ENCODE data around the gene PRDM15. TPM values are rescaled to one million over a fixed set of nuclear protein-coding genes. Genes with fewer than 3 reads are reported as not detected.

PRDM15 gene
- total RNA-seq, 6 experiments from 2014 or later = 3.4 to 4.9 (median 4.0) TPM

DNA sequence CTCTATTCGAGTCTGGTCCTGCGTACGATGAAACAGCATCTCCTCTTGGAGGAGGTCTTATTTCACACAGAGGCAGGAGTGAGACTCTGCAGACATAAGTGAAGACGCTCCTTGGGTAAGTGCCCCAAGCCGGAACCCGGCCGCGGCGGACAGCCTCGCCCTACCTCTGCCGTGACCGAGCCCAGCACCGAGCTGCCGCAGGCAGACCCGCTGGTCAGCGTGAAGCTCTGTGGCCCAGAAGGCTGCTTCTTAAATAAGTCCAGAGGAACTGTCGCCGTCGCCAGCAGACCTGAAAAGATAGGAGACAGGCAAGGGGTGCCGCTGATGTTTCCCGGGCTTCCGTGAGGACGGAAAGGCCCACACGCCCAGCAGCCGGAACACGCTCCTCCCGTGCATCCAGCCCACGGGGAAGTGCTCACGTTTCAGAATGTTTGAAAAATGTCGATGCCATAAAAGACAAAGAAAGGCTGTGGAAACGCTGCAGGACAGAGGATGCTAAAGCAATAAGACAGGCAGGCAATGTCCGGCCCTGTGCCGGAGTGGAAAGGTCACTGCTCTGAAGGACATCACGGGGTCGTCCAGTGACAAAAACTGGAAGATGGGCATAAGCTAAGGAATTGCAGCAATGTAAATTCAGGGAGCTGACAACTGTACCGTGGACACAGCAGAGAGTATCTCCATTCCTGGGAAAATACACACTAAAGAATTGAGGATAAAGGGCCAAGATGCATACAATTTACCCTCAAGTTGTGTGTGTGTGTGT is 28.5 kb upstream of the PRDM15 start:
- peaks cover 19% of the 10 kb centered on the region for H3K36me3 Mint-ChIP-seq (ENCODE audit: low read depth)
- no peak overlapping the region for H3K4me3 Mint-ChIP-seq
- DNase-seq = no peak
- no peak overlapping the region for H3K27ac Mint-ChIP-seq
- H3K27me3 Mint-ChIP-seq (ENCODE audit: insufficient read depth) = no peaks in the 10 kb centered on the region; the same call in 1 of the 2 replicates
- no peaks in the 10 kb centered on the region for H3K9me3 Mint-ChIP-seq
- H3K4me1 Mint-ChIP-seq (ENCODE audit: low read depth) = no peaks in the 10 kb centered on the region
- TF ChIP-seq, protein P1, sequence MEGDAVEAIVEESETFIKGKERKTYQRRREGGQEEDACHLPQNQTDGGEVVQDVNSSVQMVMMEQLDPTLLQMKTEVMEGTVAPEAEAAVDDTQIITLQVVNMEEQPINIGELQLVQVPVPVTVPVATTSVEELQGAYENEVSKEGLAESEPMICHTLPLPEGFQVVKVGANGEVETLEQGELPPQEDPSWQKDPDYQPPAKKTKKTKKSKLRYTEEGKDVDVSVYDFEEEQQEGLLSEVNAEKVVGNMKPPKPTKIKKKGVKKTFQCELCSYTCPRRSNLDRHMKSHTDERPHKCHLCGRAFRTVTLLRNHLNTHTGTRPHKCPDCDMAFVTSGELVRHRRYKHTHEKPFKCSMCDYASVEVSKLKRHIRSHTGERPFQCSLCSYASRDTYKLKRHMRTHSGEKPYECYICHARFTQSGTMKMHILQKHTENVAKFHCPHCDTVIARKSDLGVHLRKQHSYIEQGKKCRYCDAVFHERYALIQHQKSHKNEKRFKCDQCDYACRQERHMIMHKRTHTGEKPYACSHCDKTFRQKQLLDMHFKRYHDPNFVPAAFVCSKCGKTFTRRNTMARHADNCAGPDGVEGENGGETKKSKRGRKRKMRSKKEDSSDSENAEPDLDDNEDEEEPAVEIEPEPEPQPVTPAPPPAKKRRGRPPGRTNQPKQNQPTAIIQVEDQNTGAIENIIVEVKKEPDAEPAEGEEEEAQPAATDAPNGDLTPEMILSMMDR (IDR thresholded peaks at IDR 0.05) = no peak

DNA sequence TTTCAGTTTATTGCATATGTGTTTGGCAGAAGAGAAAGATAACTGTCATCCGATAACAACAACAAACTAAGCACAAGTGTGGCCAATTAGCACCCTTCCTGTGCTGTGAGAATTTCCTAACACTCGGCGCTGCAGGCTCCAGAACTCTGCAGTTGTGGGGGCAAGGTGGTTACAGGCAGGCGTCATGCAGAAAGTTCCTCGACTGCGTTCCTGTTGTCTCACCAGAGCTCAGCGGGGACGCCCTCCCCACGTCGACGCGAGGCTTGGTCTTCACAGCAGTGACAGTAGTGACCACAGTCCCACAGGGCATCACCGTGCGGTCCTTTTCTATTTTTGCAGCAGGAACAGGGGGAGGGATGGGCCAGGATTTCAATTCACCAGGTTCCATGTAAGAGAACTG is 27.6 kb upstream of the PRDM15 start:
- Mint-ChIP-seq H3K36me3 (ENCODE audit: low read depth) (peaks cover 25% of the 10 kb centered on the region), H3K9me3 (no peaks in the 10 kb centered on the region), H3K4me3 (no peak overlapping the region), H3K4me1 (ENCODE audit: low read depth) (no peaks in the 10 kb centered on the region), H3K27ac (no peak overlapping the region), H3K27me3 (ENCODE audit: insufficient read depth) (no peaks in the 10 kb centered on the region; the same call in 1 of the 2 replicates)
- DNase-seq = no peak
- TF ChIP-seq, protein P1 (IDR thresholded peaks at IDR 0.05) = no peak

DNA sequence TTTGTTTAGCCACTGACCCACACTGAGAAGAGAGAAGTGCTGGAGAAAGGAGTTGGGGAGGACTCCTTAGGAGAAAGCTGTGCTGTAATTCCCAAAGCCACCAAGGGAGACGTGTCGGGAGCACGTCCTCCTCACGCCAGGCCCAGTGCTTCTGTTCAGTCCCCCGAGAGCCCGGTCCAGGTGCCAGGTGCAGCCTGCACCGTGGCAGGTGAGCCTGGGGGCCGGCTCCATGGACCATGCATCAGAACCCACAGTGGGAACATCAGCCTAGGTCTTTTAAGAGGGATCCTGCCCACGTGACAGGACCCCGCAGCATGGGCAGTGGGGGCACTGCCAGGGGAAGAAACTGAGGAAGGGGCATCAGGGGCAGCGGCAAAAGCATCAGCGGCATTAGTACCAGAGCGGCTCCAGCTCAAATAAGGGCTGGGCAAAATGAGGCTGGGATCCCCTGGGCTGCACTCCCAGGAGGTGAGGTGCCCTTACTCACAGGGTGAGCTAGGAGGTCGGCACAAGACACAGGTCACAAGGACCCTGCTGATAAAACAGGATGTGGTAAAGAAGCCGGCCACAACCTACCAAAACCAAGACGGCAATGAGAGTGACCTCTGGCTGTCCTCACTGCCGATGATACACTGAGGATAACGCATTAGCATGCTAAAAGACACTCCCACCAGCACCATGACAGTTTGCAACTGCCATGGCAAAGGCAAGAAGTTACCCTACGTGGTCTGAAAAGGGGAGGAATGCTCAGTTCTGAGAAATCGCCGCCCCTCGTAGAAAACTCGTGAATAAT is 24.6 kb upstream of the PRDM15 start:
- Mint-ChIP-seq H3K9me3 (no peaks in the 10 kb centered on the region), H3K4me3 (no peak overlapping the region), H3K36me3 (ENCODE audit: low read depth) (peaks cover 33% of the 10 kb centered on the region), H3K27me3 (ENCODE audit: insufficient read depth) (peaks cover under 1% of the 10 kb centered on the region), H3K27ac (no peak overlapping the region), H3K4me1 (ENCODE audit: low read depth) (no peaks in the 10 kb centered on the region)
- no peak for DNase-seq
- TF ChIP-seq, protein P1 (IDR thresholded peaks at IDR 0.05) = no peak

DNA sequence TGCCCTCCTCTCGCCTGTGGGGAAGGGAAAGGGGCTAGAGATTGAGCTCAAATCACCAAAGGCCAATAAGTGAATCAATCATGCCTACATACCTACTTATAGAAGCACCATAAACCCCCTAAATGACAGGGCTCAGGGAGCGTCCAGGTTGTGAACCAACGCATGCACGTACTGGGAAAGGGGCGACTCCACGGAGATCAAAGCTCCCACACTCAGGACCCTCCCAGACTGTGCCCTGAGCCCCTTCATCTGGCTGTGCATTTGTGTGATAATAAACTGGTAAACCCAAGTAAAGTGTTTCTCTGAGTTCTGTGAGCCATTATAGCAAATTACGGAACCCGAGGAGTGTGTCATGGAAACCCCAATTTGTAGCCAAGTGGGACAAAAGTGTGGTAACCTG is 23.8 kb upstream of the PRDM15 start:
- Mint-ChIP-seq H3K4me1 (ENCODE audit: low read depth) (no peaks in the 10 kb centered on the region), H3K4me3 (no peak overlapping the region), H3K36me3 (ENCODE audit: low read depth) (peaks cover 36% of the 10 kb centered on the region), H3K27me3 (ENCODE audit: insufficient read depth) (peaks cover 2% of the 10 kb centered on the region), H3K27ac (no peak overlapping the region), H3K9me3 (no peaks in the 10 kb centered on the region)
- no peak for DNase-seq
- TF ChIP-seq, protein P1 (IDR thresholded peaks at IDR 0.05) = no peak

DNA sequence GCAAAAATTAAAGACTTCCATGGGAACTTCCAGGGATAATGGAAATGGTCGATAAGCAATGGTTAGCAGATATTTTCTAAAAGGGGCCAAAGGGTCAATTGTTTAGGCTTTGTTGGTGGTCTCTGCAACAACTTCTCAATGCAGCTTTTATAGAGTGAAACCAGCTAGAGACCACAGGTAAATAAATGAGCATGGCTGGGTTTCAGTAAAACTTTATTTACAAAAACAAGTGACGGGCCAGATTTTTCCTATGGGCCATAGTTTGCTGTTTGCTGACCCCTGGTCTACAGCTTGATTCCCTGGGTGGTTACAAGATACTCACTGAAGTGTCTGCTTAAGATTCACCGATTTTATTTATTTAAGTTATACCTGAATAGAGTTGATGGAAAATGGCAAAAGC is 22.6 kb upstream of the PRDM15 start:
- TF ChIP-seq, protein P1 (IDR thresholded peaks at IDR 0.05) = no peak
- Mint-ChIP-seq H3K4me3 (no peak overlapping the region), H3K27ac (no peak overlapping the region), H3K9me3 (no peaks in the 10 kb centered on the region), H3K27me3 (ENCODE audit: insufficient read depth) (peaks cover 2% of the 10 kb centered on the region; the same call in 1 of the 2 replicates), H3K36me3 (ENCODE audit: low read depth) (peaks cover 32% of the 10 kb centered on the region), H3K4me1 (ENCODE audit: low read depth) (no peaks in the 10 kb centered on the region)
- DNase-seq = no peak

Data from HFFc6 (cell line).